ENCODE results near the gene CRHR1.

The CRHR1 gene

DNA sequence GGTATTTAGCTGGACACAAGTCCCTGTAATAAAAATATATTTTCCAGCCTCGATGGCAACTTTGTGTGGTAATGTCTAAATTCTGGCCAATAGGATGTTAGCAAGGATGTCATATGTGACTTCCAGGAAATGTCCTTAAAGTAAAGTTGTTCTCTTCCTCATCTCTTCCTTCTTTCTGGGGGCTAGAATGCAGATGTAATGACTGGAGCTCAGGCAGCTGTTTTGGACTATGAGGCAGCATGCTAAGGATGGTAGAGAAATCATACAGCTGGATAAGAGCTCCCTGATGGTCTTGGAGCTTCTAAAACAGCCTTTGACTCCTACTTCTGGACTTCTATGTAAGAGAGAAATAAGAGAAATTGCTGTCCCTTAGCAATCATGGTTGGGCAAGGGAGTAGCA is 93.3 kb downstream of the CRHR1 start:
- TF ChIP-seq, protein P1, sequence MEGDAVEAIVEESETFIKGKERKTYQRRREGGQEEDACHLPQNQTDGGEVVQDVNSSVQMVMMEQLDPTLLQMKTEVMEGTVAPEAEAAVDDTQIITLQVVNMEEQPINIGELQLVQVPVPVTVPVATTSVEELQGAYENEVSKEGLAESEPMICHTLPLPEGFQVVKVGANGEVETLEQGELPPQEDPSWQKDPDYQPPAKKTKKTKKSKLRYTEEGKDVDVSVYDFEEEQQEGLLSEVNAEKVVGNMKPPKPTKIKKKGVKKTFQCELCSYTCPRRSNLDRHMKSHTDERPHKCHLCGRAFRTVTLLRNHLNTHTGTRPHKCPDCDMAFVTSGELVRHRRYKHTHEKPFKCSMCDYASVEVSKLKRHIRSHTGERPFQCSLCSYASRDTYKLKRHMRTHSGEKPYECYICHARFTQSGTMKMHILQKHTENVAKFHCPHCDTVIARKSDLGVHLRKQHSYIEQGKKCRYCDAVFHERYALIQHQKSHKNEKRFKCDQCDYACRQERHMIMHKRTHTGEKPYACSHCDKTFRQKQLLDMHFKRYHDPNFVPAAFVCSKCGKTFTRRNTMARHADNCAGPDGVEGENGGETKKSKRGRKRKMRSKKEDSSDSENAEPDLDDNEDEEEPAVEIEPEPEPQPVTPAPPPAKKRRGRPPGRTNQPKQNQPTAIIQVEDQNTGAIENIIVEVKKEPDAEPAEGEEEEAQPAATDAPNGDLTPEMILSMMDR (IDR thresholded peaks at IDR 0.05; ENCODE audit: low read depth, low read length, missing control alignments), result no peak
- H3K4me3 ChIP-seq (ENCODE audit: low read depth, low read length), result no peak overlapping the region

DNA sequence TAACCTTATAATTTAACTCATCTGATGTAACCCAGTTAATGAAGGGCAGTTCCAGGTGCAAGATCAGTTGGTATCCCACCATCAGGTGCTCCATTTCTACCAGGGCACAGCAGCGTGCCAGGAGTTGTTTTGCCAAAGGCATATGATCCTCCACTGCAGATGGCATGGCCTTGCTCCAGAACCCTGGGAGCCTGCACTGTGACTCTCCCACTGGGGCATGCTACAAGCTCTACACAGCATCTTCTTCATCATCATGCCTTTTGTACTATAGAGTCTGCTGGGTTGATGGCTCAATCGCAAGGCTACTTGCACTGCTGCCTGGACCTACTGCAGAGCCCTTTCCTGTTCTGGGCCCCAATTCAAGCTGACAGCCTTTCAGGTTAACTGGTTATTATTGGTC is 98.9 kb downstream of the CRHR1 start:
- no peak for DNase-seq (ENCODE audit: low read depth)
- TF ChIP-seq, protein P1 (IDR thresholded peaks at IDR 0.05; ENCODE audit: low read depth, low read length, missing control alignments), result no peak
- H3K4me3 ChIP-seq (ENCODE audit: low read depth, low read length), result no peak overlapping the region

More for the DNA sequence above, 93.3 kb downstream of the CRHR1 start:
- DNase-seq (ENCODE audit: low read depth), result no peak

Measured in GM12864 (cell line).